Lung microvascular endothelial cell (primary cell): ENCODE data around the gene PDE8A. TPM values are rescaled to one million over a fixed set of nuclear protein-coding genes. Genes with fewer than 3 reads are reported as not detected.
A peak's percentile ranks its signal among the peaks of the same experiment; 100 is the strongest.

Experiments used
- DNase-seq, 2 donors: peaks; one replicate each; pipeline versions ENCODE4 v3.0.0 to v3.0.0-alpha.2; 2010; ENCODE audit warnings: low read depth in 2 of 2
- total RNA-seq: library from RNA; depleted of rRNA; stranded (reverse); fragments of >200 nt; gene quantifications from 2 replicates; pipeline ENCODE4 v1.2.1, GENCODE V29; 2014

Gene PDE8A, protein sequence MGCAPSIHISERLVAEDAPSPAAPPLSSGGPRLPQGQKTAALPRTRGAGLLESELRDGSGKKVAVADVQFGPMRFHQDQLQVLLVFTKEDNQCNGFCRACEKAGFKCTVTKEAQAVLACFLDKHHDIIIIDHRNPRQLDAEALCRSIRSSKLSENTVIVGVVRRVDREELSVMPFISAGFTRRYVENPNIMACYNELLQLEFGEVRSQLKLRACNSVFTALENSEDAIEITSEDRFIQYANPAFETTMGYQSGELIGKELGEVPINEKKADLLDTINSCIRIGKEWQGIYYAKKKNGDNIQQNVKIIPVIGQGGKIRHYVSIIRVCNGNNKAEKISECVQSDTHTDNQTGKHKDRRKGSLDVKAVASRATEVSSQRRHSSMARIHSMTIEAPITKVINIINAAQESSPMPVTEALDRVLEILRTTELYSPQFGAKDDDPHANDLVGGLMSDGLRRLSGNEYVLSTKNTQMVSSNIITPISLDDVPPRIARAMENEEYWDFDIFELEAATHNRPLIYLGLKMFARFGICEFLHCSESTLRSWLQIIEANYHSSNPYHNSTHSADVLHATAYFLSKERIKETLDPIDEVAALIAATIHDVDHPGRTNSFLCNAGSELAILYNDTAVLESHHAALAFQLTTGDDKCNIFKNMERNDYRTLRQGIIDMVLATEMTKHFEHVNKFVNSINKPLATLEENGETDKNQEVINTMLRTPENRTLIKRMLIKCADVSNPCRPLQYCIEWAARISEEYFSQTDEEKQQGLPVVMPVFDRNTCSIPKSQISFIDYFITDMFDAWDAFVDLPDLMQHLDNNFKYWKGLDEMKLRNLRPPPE
- 48.8 and 77.0 TPM in 2 replicates for total RNA-seq

DNA sequence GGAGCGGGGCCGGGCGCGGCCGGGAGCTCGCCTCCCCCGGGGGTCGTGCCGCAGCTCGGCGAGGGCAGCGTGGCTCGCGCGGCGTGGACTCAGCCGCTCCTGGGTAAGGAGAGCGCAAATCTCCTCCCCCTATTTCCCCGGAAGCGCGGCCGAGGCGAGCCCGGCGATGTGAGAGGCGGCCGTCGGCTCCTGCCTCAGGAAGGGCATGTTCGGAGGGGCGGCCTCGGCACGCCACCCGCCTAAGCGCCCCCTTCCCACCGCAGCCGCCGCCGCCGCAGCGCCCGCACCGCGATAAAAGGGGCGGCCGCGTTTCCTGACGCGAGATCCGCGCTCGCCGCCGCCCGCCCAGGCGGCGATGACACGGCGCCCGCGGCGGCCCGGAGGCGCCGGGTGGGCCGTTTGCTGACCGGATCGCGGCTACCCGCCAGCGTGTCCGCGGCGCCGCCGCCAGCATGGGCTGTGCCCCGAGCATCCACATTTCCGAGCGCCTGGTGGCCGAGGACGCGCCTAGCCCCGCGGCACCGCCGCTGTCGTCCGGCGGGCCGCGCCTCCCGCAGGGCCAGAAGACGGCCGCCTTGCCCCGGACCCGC lies at the start of gene PDE8A:
TSS of gene PDE8A (plus strand) at position 146 of the 590 bp plus-strand sequence. CDS start at position 453, 307 bp downstream.
- peak; percentile 63 to 65 for DNase-seq

DNA sequence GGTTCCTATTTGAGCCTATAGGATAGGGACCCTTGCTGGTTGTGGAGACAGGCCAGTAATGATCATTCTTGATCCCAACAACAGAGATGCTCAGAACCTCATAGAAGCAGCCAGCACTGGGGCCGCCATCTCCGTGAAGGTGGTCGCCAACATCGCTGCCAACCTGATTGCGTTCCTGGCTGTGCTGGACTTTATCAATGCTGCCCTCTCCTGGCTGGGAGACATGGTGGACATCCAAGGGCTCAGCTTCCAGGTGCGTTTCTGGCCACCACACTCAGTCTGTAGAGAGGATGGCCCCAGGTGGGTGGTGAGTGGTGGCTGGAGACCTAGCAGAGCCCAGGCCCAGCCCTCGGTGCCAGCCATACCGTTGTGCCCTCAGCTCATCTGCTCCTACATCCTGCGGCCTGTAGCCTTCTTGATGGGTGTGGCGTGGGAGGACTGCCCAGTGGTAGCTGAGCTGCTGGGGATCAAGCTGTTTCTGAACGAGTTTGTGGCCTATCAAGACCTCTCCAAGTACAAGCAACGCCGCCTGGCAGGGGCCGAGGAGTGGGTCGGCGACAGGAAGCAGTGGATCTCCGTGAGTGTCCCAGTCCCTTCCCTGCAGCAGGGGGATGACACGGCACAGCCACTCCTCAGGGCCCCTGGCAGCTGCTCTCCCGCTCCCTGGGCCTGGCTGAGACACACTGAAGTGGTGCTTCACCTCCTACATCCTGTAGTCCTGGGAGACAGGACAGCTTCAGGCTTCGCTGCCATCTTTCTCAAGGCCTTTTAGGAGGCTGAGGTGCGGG lies 46.5 kb upstream of the PDE8A start:
- DNase-seq: peak; percentile 28 to 40

DNA sequence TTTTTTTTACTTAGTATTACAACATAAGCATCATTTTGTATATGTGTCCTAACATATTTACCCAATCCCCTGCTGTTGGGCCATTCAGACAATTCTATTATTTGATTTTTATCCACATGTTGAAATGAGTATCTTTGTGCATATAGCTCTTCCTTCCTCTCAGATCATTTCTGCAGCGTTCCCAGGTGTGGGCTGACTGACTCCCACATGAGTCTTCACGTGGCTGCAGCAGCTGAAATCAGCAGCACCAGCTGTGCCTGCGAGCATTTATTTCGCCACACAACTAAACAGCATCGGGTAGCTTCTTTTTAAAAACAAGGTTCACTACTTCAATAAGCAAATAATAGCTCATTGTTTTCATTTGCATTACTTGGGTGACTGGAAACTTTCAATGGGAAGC lies 44.5 kb upstream of the PDE8A start:
- DNase-seq: no peak

DNA sequence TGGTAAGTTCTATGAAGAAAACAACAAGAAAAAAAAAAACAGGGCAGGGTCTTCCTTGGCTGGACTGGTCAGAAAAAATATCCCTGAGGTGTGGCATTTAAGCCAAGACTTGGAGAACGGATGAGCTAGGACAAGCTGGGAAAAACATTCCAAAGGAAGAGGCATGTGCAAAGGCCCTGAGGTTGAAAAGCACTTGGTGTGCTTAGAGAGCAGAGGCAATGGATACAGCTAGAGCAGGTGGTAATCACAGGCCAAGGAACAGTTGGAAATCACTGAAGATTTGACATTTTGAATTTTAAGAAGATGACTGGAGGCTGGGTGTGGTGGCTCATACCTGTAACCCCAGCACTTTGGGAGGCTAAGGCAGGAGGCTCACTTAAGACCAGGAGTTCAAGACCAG lies 42.9 kb upstream of the PDE8A start:
- DNase-seq: no peak

DNA sequence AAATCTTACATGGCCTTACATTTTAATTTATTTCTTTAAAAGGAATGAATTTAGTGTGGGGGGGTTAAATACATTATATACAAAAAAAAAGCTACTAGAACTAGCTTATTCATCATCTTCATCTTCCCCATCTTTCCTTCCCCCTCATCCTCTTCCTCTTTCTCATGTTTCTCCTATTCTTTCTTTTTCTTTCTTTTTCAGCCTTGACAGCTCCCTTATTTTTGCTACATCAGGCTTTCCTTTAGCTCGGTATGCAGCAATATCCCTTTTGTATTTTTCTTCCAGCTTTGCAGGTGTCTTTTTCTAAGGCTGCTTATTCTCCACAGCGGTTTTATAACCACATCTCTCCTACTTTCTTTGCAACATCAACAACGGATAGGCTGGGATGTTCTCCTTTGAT lies 41.3 kb upstream of the PDE8A start:
- DNase-seq: no peak

DNA sequence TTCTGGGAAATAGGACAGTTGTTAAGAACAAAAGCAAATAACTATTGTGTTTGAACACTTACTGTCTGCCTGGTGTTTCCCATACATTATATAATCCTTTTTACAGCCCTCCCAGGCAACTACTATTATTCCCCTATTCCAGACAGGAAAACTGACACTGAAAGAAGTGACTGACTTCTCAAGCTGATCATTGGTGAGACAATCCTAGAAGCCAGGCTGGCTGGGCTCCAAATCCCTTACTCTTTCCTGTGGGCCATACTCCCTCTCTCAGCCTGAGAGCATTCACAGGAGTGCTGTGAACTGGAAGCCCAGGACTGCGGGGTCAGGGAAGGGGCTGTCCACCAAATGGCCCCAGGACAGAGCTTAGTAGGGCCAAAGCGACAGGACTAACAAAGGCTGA lies 39.2 kb upstream of the PDE8A start:
- DNase-seq: no peak

DNA sequence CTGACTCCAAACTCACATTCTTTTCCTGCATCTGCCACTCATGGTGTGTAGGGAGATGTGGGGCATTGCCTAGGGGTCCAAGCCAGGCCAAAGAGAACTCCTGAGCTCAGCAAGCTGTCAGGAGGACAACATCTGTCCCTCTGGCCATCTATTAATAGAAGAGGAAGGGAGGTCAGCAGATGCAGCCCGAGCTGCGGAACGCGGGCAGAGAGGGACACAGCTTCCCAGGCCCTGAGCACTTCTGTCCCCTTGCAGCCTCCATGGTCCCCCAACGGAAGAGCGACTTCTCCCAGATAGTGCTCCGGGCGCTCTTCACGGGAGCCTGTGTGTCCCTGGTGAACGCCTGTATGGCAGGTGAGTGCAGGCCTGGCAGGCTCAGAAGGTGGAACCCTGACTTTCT lies 37.3 kb upstream of the PDE8A start:
- peak in 1 of 2 donors; percentile 28 for DNase-seq

DNA sequence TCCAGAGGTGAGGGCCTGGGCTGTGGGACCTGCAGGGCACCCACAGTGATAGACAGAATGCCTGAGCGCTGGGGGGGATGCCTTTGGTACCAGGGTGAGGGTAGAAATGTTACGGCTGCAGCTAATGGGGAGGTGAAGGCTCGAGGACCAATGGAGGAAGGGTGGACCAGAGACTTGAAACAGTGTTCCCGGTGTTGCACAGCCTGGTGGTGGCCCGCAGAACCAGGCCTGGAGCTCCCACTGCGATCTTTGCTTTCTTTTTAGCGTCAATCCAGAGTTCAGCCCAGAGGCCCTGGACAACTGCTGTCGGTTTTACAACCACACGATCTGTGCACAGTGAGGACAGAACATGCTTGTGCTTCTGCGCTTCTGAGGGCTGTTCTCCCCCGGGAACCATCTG lies 36.8 kb upstream of the PDE8A start:
- no peak for DNase-seq

DNA sequence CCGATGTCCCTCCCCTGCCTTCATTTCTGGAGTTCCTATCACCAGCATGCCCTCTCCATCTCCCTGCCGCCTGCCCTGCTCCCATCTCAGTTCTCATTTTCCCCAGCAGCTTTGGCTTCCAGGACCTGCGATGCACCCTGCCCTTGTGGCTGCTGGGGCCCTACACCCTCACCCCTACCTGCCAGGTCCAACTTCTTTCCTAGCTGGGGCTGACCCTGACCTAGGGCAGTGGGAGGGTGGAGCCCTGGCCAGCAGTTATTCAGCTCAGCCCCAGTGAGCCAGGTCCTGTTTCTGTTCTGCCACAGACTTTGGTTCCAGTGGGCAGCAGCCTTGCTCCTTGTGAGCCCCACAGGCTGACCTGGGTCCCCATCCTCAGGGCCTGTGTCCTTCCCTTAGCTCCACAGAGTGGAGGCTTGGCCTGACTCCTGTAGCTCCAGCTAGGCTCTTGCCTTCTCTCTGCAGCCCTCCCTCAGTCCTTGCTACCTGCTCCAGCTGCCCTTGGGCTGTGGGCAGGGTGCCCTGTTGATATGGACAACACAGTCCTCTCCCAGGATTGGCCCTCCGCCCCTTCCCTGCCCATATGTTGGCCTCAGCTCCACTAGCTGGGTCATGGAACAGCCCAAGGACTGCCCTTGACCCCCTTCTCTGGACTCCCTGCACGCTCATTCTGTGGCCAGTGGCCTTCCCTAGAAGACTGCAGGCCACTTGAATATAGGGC lies 34.7 kb upstream of the PDE8A start:
- DNase-seq: no peak

DNA sequence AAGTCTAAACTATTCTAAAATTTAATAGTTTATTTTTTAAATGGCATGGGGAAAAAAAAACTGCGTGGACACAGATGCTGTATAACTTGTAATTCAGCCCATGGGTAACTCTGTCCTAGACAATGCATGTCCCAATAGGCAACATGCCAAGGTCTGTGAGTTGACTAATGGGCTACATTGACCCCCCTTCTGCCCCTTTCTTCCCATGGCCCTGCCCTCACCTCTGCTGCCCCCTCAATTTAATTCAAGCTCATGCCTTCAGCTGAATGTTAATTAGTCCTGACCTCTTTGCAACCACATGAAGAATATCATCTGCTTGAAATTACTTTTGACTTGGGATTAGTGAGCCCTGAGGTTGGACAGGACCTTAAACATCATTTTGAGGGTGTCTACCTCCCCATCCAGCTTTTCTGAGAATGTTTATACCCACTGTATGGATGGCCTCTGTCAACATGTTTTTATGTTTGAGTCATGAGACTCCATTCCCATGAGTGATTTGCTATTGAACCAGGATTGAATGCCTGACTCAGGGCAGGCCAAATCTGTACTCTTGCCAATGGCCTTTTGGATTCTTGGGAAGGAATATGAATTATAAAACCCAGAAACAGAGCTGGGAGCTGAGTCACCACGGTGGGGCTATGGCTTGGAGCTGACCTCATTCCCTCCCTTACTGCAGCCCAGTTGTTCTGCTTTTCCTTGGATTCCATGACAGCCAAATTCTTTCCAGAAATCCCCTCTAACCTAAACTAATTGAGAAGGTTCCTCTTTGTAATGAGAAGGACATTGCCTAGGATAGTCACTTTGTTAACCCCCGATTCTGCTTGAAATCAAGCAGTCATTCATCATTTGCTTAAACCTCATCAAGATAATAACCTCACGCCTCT lies 33.5 kb upstream of the PDE8A start:
- peak; percentile 72 to 87 for DNase-seq

DNA sequence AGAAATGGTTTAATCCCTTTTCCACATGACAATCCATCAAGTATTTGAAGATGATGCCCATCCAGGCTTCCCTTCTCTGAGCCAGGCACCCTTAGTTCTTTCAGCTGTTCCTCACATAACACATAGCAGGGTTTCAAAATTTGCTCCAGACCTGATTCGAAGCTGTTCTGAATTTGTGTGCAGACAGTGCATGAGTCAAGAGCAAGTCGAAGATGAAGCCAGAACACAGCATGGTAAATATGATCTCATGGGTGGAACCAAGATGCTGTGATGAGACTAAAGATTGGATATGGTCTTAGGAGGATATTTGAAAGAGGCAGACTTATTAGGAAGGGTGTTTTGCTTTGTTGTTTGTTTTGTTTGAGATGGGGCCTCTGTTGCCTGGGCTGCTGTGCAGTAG lies 32.6 kb upstream of the PDE8A start:
- no peak for DNase-seq

DNA sequence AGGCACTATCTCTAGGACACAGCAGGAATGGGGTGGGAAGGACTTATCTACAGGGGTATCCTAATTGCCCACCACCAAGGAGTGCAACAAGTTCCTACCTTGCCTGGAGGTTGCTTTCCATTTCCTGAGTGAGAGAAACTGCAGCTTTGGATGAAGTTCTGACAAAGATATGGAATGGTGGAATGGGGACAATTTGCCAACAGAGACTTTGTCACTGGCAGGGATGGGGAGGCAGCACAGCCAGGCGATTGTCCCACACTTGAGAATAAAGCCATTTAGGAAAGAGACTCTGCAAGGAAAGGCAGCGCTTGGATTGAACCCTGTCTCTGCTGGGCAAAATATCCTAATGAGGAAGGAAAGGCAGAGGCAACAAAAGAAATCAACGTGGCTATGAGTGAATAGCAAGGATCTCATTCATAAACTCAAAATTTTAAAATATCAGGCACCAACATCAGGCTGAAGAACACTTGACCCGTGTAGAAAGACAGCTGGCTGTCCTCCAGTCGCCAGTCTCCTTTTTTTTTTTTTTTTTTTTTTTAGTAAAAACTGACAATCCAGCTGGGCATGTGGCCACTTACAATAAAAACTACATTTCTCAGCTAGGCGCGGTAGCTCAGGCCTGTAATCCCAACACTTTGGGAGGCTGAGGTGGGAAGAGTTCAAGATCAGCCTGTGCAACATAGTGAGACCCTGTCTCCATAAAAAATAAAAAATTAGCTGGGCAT lies 31.6 kb upstream of the PDE8A start:
- peak in 1 of 2 donors; percentile 32 for DNase-seq

DNA sequence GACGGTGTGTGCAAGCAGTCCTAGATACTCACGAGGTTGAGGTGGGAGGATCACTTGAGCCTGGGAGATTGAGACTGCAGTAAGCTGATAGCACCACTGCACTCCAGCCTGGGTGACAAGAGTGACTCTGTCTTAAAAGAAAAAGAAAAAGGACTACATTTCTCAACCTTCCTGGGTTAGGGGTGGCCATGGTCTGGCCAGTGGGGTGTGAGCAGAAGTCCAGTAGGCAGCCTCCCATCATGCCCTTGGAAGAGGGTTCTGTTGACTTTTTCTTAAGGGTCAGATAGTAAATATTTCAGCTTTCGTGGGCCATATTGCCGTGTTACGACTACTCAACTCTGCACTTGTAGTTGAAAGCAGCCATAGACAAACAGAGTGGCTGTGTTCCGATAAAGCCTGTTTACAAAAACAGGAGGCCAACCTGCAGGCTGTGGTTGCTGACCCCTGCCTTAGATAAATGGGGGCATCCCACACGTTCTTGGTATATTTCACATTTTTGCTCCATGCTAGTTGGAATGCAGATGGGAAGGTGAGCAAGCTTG lies 31.0 kb upstream of the PDE8A start:
- no peak for DNase-seq

DNA sequence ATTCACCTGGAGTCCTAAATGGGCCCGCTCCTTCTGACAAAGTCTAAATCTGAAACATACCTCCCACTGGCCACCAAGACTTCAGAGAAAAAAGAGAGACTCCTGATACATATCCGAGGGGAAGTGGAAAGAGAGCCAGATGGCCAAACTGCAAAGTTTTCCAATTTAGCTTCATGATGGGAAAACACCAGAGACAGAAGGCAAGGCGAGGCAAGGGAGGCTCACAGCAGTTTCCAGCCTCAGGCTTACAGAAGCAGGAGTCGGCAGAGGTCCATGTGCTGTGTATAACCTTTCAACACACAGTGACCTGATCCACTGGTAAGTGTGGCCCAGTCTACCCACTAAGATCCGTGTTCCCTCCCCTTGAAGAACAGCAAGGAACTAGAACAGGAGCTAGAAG lies 29.9 kb upstream of the PDE8A start:
- DNase-seq: no peak

DNA sequence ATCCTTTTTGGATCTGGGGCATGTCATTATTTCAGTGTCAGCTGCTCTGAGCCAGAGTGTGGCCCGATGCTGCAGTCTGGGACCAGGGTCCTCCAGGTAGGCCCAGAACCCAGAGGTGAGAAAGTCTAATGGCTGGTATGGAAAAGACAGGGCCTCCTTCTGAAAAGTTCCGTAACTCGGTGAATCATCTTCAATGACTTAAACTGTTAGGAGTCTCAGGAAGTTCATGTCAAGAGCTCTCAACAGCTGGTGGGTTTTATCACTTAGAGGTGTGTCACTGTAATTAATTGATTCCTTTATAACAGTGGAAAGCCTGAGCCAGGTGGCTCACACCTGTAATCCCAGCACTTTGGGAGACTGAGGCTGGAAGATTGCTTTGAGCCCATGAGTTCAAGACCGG lies 28.5 kb upstream of the PDE8A start:
- DNase-seq: peak in 1 of 2 donors; percentile 53

DNA sequence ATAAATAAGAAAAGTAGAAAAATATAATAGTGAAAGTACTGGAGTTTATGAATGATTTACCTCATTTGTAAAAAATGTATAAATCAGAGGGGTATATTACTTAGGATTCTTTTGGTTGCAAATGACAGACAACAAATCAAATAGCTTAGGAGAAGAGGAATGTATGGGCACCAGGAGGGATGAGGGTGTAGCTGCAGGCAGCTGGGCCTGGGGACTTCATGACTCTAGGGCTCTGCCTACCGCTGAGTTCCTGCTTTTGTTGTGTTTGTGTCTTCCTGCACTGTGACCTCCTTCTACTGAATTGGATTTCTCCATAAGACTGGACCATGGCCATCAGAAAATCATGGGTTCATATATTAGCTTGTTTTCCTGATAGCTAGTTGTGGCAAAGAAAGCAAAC lies 27.9 kb upstream of the PDE8A start:
- DNase-seq: peak; percentile 7 to 15

DNA sequence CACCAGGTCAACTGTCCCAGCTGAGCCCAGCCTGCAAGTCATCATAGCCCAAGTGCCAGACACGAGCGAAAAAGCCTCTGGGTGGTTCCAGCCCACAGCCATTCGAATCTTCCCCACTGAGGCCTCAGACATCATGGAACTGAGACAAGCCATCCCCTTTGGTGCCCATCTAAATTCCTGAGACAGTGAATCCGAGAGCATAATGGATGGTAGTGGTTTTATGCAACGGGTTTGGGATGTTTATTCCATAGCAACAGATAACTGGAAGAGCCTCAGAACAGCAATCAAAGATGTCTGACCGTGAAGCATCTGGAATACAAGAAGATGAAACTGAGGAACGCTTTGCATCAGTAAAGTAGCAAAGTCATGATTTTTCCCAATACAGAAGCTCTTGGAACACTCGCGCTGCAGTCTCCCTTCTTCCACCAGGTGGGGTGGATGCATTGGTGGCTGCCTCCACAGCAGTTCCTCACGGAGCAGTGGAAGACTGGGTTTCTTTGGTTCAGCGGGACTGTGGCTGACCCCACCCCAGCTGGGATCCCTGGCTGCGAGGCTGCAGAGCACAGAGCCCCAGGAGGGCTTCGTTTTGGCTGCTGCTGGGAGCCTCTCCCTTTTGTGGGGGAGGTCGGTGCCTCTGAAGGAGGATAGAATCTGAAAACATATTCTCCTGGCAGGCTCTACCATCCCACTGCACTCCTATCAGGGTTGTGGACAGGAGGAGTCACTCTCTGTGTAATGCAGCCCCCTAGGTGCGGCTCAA lies 26.4 kb upstream of the PDE8A start:
- DNase-seq: peak; percentile 84 to 85

DNA sequence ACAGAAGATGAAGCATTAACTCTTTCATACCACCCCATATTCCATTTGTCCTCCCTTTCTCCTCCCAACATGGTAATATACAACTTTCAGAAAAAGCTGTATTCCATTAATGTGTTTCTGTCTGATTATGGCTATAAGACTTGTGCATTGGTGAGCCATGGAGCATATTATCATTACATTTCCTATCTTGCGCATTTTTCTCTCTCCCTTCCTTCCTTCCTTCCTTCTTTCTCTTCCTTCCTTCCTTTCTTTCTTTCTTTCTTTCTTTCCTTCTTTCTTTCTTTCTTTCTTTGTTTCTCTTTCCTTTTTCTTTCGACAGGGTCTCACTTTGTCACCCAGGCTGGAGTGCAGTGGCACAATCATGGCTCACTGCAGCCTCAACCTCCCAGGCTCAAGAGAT lies 25.5 kb upstream of the PDE8A start:
- DNase-seq: no peak
